Right lung (tissue), 5 donors: ENCODE data around the gene KRTAP10-1. TPM values are rescaled to one million over a fixed set of nuclear protein-coding genes. Genes with fewer than 3 reads are reported as not detected.
"Not testable (repeated sequence)": the region's sequence is repeated elsewhere in the genome, so short reads cannot be mapped to it uniquely, and the experiment has no call there.

Source experiments
- DNase-seq, 2 donors: peaks; one replicate each; pipeline ENCODE4 v3.0.0-alpha.2; 2013
- polyA plus RNA-seq, 5 donors: library from polyadenylated mRNA; unstranded; fragments of 120-200 nt; gene quantifications; one replicate each; pipeline versions ENCODE4 v1.2.1 to v1.2.3, GENCODE V29; 2013; ENCODE audit warnings: inconsistent platforms in 1 of 5, low replicate concordance in 1 of 5; ENCODE audit not compliant: insufficient read length in 5 of 5, insufficient read depth in 1 of 5

KRTAP10-1 gene
- polyA plus RNA-seq, 5 donors: not detected

DNA sequence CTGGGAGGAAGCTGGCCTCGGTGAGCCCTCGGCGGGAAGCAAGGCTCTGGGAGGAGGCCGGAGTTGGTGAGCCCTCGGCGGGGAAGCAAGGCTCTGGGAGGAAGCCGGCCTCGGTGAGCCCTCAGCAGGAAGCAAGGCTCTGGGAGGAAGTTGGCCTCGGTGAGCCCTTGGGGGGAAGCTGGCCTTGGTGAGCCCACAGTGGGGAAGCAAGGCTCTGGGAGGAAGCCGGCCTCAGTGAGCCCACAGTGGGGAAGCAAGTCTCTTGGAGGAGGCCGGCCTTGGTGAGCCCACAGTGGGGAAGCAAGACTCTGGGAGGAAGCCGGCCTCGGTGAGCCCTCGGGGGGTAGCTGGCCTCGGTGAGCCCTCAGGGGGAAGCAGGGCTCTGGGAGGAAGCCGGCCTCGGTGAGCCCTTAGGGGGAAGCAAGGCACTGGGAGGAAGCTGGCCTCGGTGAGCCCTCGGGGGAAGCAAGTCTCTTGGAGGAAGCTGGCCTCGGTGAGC lies 36.0 kb downstream of the KRTAP10-1 start:
- DNase-seq: no peak

DNA sequence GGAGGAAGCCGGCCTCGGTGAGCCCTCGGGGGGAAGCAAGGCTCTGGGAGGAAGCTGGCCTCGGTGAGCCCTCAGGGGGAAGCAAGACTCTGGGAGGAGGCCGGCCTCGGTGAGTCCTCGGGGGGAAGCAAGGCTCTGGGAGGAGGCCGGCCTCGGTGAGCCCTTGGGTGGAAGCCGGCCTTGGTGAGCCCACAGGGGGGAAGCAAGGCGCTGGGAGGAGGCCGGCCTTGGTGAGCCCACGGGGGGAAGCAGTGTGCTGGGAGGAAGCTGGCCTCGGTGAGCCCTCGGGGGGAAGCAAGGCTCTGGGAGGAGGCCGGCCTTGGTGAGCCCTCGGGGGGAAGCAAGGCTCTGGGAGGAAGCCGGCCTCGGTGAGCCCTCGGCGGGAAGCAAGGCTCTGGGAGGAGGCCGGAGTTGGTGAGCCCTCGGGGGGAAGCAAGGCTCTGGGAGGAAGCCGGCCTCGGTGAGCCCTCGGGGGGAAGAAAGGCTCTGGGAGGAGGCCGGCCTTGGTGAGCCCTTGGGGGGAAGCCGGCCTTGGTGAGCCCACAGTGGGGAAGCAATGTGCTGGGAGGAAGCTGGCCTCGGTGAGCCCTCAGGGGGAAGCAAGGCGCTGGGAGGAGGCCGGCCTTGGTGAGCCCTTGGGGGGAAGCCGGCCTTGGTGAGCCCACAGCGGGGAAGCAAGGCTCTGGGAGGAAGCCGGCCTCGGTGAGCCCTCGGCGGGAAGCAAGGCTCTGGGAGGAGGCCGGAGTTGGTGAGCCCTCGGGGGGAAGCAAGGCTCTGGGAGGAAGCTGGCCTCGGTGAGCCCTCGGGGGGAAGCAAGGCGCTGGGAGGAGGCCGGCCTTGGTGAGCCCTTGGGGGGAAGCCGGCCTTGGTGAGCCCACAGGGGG lies 36.7 kb downstream of the KRTAP10-1 start:
- not testable (repeated sequence) for DNase-seq

DNA sequence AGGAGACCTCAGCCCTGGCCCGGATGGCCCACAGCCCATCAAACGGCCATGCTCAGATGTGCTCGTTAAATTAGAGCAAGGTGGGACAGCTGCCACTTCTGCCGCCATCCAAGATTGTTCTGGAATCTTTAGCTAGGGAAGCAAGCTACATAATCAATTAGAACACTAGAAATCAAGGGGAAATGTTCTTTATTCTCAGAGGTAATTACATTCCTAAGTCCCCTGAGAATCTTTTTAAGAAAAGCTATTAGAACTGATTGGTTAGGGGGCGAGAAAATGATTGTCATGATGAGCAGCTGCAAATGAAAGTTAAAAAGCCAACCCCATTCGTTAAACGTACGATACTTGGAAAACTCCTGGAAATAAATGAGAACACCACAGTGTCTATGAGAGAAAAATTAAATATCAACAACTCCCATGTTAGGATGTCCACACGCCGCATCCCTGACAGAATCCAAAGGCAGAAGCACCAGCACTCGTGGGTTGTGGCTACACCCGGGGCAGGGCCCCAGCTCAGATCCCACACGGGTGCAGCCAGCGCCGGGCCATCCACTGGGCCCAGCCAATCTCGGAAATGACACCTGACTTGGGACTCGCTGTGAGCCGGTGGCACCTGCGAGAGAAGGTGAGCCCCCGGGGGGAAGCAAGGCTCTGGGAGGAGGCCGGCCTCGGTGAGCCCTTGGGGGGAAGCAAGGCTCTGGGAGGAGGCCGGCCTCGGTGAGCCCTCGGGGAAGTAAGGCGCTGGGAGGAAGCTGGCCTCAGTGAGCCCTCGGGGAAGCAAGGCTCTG lies 37.6 kb downstream of the KRTAP10-1 start:
- no peak for DNase-seq

DNA sequence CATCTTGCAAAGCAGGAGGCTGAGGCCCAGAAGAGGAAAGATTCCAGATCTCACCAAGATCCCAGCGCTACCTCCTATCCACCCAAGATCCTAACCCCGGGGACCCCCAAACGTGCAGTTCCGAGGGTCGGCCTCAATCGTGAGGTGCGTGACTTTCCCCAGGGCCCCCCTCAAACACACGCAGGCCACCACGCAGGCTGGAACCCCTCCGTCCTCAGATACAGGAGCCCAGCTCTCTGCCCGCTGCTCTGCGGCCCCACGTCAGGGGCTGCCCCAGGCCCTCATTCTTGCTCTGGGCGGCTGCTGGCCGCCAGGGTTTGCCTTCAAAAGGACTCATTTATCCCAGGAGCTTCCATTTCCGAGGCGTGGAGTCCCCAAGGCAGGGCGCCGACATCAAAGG lies 39.9 kb downstream of the KRTAP10-1 start:
- no peak for DNase-seq

DNA sequence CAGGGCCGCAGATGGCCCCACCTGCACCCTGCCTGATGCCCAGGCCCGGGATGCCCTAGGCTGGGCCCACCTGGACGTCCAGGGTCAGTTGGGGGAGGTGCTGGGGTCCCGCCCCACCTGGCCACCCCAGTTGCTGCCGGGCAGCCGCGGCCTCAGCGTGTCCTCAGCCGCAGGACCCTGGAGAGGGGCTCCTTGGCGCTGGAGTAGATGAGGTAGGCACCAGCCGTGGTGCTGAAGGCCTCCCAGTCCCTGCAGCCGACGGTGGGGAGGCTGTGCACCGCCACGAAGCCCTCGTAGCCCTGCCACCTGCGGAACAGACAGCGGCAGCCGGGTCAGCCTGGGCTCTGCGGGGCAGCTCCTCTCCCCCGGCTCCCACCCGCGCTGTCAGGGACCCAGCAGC lies 40.4 kb downstream of the KRTAP10-1 start:
- no peak for DNase-seq

DNA sequence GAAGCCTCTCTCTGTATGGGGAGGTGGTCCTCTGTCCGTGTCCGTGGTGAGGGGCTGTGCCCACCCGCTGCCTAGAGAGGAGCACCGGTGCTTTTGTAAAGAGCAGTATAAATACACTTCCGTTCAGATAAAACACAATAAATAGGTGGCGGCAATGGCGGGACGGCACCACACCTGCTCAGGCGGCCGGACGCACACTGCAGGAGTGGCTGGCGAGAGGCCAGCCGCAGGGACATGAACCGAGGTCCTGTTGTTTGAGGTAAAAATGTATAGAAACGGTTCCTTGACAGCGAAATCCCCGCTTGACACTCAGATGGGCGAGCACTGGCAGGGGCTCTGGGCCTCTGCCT lies 40.8 kb downstream of the KRTAP10-1 start:
- DNase-seq: no peak

DNA sequence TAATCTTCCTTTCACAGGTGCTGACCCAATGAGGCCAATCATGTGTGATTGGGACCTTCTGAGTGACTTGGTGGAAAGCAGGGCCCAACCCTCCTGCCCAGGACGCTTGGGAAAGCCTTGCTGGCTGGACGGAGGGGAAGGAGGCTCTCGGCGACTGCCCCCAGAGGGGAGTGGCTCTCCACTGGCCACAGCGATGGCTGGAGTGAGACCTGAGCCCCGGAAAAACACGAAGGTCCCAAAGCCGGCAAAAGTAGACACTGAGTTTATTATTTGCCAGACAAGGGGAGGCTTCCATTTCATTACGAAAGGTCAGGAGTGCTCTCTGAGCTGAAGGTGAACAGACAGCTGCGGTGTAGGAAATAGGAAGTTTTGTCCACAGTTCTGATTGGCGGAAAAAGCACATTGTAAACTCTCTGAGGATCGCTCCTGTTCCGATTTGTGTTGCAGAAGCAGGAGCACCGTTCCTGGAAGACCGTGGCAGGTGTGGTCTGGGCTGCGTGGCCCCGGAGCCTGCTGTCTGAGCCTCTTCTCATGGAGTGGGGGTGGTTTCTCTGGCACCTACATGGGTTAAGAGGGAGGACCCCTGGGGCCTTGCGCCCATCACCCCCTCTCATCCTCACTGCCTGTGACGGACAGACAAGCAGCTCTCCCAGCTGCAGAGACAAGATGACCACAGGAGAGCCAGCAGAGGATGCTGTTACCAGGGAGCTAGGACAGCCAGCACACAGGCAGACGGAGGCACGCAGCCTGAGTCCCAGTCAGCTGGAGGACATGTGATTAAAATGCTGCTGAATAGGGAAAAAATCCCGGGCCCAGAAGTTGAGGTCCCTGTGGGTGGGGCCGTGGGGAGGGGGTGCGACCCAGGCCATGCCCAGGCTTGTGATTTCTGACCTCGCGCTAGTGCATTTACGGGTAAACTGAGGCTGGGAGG lies 41.5 kb downstream of the KRTAP10-1 start:
- DNase-seq: no peak

DNA sequence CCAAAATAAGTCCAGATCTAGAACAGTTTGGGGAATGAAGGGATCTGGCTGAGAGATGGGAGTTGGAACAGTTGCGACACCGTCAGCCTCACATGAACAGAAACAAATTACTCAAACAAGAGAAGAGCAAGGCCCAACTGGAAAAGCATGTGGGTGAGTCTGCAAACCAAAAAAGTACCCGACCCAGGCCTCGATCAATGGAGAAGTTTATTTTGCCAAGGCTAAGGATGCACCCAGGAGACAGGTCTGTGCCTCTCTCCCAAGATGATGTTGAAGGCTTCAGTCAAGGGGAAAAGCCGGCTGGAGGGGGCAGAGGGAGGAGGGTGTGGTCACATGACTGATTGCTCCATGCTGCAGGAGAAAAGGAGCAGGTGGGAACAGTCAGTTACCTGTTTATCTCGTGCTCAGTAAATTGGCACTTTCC lies 42.3 kb downstream of the KRTAP10-1 start:
- DNase-seq: no peak

DNA sequence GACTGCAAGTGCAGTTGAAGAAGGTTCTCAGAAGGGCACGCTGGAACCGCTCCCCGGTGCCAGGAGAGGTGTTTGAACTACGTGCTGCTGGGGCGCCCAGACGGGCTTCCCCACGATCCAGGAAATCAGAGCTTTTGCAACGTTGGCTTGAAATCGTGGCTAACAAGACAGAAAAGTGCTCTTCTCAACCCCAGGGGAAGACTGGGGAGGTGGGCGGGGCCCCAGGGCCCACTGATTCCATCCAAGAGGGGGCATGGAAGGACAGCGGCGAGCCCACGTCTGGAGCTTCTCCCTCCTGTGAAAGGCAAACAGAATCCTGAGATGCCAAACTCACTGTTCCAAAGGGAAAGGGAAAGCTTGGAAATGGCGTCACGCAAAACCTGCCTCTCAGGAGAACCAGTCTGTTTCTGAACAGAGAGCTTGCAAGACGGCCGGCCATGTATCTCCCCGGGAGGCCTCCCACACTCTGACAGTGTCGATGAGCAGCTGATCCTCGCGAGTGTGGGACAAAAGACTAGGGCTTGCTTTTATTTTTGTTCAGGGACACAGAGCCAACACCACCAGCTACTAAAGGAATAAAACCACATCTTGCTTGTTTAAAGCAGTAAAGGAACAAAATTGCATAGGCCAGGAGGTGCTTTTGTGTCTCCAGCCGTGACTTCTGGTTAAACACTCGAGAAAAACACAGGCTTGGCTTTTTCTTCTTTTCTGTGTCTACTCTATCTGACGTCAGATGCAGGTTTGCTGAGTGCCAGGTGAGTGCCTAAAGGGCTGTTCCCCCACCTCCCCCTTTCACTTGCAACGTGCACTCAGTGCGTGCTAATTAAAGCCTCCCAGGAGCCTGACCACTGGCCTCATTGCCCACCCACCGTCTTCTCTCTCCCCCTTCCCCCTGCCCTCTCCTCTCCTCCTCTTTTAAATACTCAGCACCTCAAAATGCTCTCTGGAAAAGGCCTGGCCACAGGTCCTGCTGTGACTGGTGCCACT lies 43.1 kb downstream of the KRTAP10-1 start:
- DNase-seq: no peak

DNA sequence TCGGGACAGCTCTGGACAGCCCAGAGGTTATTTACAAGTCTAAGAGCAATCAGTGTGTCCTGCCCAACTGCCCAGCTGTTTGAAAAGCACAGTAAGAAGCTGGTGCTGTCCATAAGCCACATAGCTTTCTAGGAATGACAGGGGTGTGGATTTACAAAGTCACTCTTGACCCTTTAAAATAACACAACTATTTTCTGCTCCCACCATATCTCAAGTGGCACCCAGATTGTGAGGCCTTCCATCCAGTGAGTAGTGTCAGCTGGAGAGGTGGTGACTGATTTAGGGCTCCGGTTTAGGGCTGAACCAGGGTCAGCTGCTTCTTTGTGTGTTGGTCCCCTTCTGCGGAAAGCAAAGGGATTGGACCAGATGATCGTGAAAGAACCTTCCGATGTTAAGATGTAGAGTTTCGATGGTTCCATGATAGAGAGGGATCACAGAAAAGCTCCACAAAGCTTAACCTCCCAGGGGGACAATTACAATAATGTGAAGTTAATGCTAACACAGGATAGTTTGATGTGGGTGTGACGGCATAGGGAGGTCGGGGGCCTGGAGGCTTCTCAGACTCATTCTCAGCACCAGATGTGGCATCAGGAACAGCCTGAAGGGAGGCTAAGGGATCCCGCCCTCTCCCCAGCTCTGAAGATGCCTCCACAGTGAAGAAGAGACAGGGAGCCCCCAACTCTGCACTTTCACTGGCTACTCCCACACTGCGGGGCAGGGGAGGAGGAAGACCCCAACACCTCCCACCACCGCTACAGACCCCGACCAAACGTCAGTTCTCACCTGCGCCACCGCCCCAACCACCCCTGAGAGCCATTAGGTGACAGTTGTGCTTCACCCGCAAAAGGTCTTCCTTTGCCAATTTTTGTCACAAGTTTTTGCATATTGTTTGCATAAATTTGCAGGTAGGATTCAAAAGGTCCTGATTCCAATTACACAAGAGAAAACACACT lies 44.1 kb downstream of the KRTAP10-1 start:
- DNase-seq: no peak

DNA sequence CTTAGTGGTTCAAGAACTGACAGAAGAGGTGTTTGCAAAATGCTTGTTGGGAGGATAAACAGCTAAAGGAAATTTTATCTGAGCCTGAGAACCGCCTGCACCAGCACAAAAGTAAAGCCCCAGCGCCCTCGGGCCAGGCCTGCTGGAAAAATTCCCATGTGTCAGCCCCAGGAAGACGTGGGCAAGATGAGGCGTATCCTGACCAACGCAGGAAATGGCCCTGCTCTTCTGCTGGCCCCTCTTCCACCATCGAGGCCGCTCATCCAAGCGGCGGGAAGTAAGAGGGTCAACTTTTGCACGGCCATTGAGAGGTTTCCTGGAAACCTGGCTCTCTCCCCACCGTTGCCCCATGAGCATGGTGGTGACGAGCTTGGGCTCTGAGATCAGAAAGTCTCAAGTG lies 45.0 kb downstream of the KRTAP10-1 start:
- DNase-seq: no peak

DNA sequence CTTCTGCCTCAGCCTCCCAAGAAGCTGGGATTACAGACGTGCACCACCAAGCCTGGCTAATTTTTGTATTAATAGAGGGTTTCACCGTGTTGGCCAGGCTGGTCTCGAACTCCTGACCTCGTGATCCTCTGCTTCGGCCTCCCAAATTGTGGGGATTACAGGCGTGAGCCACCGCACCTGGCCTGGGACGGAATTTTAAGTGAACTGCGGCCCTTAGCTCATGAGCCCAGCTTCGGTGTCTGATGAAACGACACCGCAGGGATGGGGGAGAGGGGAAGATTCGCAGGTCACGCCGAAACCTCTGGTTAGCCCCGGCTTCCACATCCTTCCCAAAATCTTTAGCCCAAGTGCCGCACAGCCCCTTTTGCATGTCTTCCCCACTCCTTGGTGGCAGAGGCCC lies 45.6 kb downstream of the KRTAP10-1 start:
- DNase-seq: no peak

DNA sequence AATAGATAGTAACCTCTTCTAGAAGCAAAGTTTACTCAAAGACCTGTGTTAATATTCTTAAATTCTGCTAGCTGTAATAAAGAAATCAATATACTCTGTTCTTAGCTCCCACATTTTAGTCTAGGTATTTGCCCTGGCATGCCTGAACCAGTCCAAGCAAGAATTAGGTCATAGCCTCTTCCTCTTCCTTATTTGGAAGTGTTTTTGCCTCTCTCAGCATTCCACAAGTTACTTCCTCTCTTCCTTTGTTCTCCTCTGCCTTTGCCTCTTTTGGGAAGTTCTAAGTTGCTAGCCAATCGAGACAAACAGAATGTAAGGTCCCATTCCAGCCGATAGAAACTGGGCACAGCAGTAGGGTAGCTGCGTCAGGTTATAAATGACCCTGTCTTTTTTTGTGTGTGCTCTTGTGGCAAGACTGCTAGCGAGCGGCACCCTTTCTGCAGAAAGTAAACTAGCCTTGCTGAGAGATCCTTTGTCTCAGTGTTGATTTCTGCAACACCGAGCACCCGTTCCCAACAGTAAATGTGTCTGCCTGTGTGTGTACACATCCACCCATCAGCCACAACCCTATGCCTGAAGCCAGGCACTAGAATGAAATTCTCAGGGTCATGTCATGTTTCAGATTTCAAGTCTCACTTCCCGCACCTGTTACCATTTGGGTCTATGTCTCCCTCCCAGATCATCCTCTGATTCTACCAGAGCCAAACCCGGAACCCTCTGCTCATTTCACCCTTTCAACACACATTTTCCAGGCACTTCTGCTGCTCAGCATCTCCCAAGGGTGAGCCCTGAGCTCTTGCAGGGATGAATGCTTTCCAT lies 47.2 kb downstream of the KRTAP10-1 start:
- no peak for DNase-seq

DNA sequence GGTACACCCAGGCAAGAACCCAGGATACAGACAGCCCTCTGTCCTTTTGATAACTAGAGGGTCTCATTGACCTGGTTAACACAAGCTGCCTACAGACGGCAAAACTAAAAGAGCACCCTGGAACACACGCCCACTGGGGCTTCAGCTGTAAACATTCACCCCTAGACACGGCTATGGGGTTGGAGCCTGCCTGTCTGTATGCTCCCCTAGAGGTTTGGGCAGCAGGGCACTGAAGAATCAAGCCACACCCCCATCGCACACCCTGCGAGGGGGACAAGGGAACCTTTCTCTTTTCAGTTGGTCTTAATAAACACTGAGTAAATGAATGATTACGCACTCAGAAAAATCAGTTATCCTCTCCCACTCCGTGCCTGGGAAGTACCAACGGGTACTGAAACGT lies 49.2 kb downstream of the KRTAP10-1 start:
- no peak for DNase-seq

DNA sequence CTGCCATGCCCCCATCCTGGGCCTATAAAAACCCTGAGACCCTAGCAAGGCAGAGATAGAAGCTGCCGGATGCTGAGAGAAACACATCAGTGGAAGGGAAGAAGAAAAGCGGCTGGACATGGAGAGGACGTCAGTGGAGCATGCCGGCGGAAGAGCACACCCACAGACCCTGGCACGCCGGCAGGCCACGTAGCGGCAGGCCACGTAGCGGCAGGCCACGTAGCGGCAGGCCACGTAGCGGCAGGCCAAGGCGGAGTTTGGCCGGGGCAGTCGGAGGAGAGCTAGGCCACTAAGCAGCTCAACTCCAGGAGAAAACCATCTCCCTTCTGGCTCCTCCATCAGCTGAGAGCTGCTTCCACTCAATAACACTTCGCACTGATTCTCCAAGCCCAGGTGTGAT lies 49.6 kb downstream of the KRTAP10-1 start:
- DNase-seq: no peak

DNA sequence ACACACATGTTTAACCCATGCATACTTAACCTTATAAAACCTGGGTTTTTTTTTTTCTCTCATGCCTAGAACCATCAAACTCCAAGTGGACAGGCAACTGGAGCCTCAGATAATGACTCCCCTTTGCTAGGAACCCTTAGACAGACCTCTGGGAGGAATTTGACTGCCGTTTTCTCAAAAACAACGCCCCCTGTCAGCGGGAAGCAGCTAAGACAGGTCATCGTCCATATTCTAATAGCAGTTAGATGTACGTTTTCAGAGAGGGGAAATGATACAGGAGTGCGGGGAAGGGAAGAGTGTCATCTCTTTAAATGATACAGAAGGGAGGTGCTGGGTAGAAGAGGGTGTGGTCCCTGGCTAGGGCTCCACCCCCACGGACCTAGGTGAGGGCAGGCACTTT lies 50.0 kb downstream of the KRTAP10-1 start:
- DNase-seq: no peak
